CD4-positive, alpha-beta T cell treated with Interleukin-15 for 1 hour (primary cell): ENCODE results near the gene FTHL17.

Source experiments
- DNase-seq: peaks from one replicate; pipeline ENCODE4 v3.0.0-alpha.2; 2020

Gene FTHL17

DNA sequence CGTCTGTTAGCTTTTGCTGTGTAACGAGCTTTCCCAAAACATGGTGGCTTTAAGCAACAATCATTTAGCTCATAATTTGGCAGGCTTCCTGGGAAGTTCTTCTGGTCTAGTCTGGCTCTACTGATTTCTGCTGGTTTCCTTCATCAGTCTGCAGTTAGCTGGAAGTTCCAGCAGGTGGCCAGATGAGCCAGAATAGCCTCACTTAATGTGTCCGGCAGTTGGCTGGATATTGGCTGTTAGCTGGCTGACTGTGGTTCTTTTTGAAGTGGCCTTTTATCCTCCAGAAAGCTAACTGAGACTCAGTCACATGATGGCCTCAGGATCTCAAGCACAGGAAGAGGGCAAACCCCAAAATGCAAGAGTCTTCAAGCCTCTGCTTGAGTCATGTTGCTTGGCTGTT is 34.9 kb downstream of the FTHL17 start:
- no peak for DNase-seq

DNA sequence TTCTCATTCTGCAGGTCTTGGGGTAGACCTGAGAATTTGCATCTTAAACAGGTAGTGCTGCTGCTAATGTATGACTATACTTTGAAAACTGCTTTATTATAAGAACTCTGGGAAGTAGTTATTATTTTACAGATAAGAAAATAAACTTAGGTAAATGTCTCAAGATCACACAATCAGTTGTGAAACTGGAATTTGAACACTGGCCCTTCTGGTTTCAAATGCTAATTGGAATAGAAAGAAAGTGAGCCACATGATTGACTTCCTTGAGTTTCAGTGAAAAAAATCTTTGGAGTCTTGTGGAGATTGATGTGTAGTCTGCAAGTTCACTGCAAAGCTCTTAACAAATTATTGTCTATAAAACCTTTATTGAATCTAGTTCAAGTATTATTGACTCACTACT is 44.5 kb downstream of the FTHL17 start:
- no peak for DNase-seq

- DNase-seq: no peak
Observed at GRCh38 chrX:31024866-31025265, 47.0 kb downstream of the FTHL17 start.

DNA sequence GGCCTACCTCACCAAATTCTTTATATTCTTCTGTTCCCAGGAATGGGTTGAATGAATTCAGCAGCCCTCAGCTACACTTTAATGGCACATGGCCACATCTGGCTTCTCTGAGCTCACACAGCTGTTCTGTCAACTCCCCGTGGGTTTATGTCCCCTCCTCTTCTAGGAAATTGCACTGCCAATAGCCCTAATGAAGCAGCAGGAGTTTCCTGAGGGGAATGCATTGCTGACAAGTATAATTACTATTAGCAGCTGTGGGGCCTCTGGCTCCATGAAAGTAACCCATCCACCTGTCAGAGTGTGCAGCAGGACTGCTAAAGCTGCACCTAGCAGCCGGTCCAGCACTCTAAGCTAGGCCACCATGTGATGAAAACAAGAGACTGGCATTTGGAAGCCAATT is 50.3 kb downstream of the FTHL17 start:
- no peak for DNase-seq
